22Rv1 (cell line): ENCODE results near the gene GSG1L.

Experiments used
- H3K27ac ChIP-seq: fragments of 450-650 bp; 2 replicates; pipeline ENCODE4 v1.5.1; 2017
- ZFX ChIP-seq: fragments of 450-650 bp; IDR thresholded peaks from 2 replicates; pipeline ENCODE4 v1.6.1; 2017; ENCODE audit warnings: antibody characterized with exemption, borderline replicate concordance
- TF ChIP-seq, protein P1 (sequence below): fragments of 450-650 bp; IDR thresholded peaks from 2 replicates; pipeline ENCODE4 v1.5.1; 2017; ENCODE audit warnings: mild to moderate bottlenecking

GSG1L gene

DNA sequence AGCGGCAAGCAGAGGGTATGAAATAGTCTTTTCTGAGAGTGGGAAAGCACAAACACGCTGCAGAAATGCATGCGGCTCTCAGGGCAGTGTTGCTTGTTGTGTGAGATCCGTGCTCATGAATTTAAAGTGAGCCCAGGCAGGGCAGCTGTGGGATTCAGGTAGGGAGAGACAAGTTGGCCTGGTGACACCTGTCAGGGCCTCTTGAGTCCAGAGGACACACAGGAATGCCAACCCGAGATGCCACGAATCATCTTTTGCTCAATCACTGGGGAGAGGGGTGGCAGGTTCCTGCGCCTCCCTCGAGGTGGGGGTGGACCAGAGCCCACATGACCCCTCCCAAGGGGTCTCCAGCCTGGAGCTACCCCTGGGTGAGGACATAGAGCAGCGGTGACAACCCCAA lies 211.9 kb downstream of the GSG1L start:
- H3K27ac ChIP-seq, result no peak overlapping the region
- TF ChIP-seq ZFX, result no peak
- TF ChIP-seq, protein P1, sequence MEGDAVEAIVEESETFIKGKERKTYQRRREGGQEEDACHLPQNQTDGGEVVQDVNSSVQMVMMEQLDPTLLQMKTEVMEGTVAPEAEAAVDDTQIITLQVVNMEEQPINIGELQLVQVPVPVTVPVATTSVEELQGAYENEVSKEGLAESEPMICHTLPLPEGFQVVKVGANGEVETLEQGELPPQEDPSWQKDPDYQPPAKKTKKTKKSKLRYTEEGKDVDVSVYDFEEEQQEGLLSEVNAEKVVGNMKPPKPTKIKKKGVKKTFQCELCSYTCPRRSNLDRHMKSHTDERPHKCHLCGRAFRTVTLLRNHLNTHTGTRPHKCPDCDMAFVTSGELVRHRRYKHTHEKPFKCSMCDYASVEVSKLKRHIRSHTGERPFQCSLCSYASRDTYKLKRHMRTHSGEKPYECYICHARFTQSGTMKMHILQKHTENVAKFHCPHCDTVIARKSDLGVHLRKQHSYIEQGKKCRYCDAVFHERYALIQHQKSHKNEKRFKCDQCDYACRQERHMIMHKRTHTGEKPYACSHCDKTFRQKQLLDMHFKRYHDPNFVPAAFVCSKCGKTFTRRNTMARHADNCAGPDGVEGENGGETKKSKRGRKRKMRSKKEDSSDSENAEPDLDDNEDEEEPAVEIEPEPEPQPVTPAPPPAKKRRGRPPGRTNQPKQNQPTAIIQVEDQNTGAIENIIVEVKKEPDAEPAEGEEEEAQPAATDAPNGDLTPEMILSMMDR, result no peak

DNA sequence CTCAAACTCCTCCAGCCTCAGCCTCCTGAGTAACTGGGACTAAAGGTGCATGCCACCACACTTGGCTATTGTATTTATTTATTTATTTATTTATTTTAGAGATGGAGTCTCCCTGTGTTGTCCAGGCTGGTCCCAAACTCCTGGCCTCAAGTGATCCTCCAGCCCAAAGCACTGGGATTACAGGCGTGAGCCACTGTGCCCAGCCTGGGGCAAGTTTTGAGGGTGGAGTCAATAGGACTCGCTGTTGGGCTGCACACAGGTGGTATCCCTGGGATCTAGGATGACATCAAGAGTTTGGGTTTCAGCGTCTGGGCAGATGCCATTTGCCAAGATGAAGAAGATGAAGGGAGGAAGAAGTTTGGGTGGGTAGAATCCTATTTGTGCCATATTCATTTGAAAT lies 213.9 kb downstream of the GSG1L start:
- no peak for TF ChIP-seq ZFX
- TF ChIP-seq, protein P1, result no peak
- no peak overlapping the region for H3K27ac ChIP-seq

DNA sequence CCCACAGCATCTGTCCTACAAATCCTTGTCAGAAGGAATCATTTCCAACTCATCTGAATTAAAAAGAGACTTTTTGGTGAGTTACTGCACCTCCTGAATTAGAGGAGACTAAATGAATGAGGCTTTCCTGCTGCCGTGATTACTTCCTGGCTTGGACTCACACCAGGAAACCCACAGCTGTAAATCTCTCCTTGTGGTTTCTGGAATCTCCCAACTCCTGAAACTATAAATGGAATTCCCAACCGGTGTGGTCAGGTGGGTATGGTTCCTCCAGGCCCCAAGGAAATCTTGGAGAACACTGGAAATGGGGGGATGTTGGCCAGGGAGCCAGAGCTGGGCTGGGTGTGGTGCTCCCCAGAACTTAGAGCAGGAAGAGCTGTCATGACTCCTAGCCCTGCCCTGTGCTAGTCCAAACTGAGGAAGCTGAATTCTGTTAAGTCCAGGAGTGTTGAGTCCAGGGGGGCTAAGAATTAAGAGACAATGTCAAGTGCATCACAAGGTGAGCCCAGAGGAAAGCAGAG lies 216.4 kb downstream of the GSG1L start:
- H3K27ac ChIP-seq, result no peak overlapping the region
- TF ChIP-seq, protein P1, result no peak
- no peak for TF ChIP-seq ZFX

DNA sequence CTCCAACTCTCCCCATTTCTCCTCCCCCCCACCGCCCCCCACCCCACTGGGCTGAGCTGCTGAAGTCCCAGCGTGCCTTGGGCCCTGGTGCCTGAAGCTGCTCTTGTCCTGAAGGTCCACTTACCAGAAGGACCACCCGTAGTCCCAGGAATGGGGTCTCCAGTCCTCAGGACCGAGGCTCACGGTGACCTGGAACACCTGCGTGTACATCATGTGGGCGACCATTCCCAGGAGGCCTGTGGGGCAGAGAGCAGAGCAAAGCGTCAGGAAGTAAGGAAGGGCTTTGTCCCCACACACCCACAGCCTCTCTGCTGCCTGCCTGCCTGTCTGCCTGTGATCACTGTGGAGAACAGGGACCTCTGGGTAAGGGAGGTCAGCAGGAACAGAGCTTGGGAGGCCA lies 218.7 kb downstream of the GSG1L start:
- TF ChIP-seq, protein P1, result no peak
- no peak for TF ChIP-seq ZFX

DNA sequence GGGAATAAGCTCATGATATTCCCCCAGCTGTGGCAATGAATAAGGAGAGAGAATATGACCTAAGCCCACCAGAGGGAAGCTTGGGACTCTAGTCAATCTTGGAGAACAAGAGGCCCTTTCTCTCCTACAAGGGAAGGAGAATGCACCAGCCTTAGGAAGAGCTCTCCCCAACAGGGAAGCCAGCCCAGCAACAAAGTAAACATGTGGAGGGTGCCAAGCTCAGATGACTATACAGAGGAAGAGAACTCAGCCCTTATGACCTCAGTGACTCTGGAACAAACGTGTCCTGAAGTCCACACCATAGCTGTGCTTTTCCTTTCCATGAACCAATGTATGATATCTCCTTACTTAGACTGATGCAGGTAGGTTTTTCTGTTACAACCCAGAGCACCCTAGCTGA lies 219.7 kb downstream of the GSG1L start:
- no peak overlapping the region for H3K27ac ChIP-seq
- TF ChIP-seq ZFX, result no peak
- TF ChIP-seq, protein P1, result no peak

More for the DNA sequence above, 218.7 kb downstream of the GSG1L start:
- no peak overlapping the region for H3K27ac ChIP-seq

DNA sequence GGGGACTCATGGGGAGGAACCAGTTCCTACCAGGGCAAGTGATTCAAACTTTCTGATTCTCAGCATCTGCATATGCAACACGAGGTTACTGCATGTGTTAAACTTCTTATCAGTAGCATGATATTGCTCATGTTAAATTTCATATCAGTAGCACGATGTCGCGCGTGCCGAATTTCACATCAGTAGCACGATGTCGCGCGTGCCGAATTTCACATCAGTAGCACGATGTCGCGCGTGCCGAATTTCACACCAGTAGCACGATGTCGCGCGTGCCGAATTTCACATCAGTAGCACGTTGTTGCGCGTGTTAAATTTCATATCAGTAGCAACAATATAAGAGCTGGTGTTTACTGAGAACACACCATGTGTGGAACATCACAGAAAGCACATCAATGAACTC lies 221.6 kb downstream of the GSG1L start:
- TF ChIP-seq, protein P1, result no peak
- no peak for TF ChIP-seq ZFX
- H3K27ac ChIP-seq, result no peak overlapping the region

DNA sequence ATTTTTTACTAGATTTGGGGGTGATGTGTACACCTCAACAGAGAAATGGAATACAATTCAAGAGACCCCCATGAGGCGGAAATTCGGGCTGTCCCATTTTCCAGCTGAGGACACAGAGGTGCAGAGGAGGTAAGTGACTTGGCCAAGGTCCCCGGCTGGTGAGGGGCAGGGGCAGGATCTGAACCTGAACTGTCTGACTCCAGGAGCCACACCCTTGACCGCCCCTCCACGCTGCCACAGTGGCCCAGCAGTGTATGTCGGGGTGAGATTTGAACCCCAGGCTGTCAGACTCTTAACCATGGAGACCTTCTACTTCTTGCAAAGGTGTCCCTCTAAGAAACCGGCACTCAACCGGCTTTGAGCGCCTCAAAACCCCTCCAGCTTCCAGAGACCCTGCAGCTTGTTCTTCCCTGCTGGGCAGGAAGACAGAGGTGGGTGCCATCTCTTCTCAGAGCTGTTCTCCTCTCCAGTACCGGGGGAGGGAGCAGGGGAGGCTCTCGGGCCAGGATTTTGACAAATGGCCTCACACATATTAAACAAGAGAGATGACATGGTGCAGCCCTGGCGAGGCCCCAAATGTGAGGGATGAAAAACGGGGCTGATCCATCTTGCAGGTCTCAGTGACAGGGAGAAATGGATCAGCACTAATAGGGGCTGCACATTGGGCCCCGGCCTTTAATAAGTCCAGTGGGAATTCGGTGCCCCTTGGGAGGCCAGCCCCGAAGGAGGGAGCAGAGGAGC lies 222.3 kb downstream of the GSG1L start:
- no peak for TF ChIP-seq ZFX
- TF ChIP-seq, protein P1, result no peak
- no peak overlapping the region for H3K27ac ChIP-seq
